Activated CD4-positive, alpha-beta T cell treated with anti-CD3 and anti-CD28 coated beads for 1 hour (primary cell): Measurements from ENCODE around the gene CLDN3.
A peak's percentile ranks its signal among the peaks of the same experiment; 100 is the strongest.

ENCODE experiments used
- DNase-seq: peaks from one replicate; pipeline ENCODE4 v3.0.0-alpha.2; 2020

CLDN3 gene

GRCh38 chr7:73770860-73771670, 995 bp upstream of the CLDN3 start:
- no peak for DNase-seq

GRCh38 chr7:73769481-73770001, 529 bp downstream of the CLDN3 start:
- no peak for DNase-seq

GRCh38 chr7:73768641-73769480, 1.2 kb downstream of the CLDN3 start:
- DNase-seq: no peak

- no peak for DNase-seq
These were observed 3.4 kb downstream of the CLDN3 start for GRCh38 chr7:73766556-73767229.

- DNase-seq: no peak
These were observed 7.4 kb downstream of the CLDN3 start for GRCh38 chr7:73762659-73762999.

GRCh38 chr7:73761854-73762658, 8.0 kb downstream of the CLDN3 start:
- DNase-seq: no peak

GRCh38 chr7:73758581-73759138, 11.4 kb downstream of the CLDN3 start:
- no peak for DNase-seq

GRCh38 chr7:73749931-73750776, 19.9 kb downstream of the CLDN3 start:
- DNase-seq: no peak

- no peak for DNase-seq
These were observed 23.7 kb downstream of the CLDN3 start for GRCh38 chr7:73746378-73746777.

GRCh38 chr7:73742753-73743641, 27.1 kb downstream of the CLDN3 start:
- no peak for DNase-seq

- no peak for DNase-seq
These were observed 27.7 kb downstream of the CLDN3 start for GRCh38 chr7:73742338-73742752.

GRCh38 chr7:73741600-73741999, 28.5 kb downstream of the CLDN3 start:
- DNase-seq: no peak

GRCh38 chr7:73740771-73741170, 29.3 kb downstream of the CLDN3 start:
- DNase-seq: no peak

- no peak for DNase-seq
These were observed 29.9 kb downstream of the CLDN3 start for GRCh38 chr7:73740212-73740611.

GRCh38 chr7:73739387-73739767, 30.7 kb downstream of the CLDN3 start:
- no peak for DNase-seq

GRCh38 chr7:73738612-73739386, 31.3 kb downstream of the CLDN3 start, which contains the start of gene ABHD11:
Gene ABHD11, minus strand, starts transcription at chr7:73738802. Its CDS starts 32 bp downstream, at chr7:73738770.
- peak; percentile 98 for DNase-seq

GRCh38 chr7:73738220-73738611, 31.9 kb downstream of the CLDN3 start:
- DNase-seq: no peak

- no peak for DNase-seq
These were observed 32.4 kb downstream of the CLDN3 start for GRCh38 chr7:73737491-73738219.
